Stimulated activated CD4-positive, alpha-beta T cell treated with anti-CD3 and anti-CD28 coated beads, TNF-alpha, amount 100 ng/mL, for 24 hours (primary cell): Measurements from ENCODE around the gene RRP12.
"Not testable (repeated sequence)": the region's sequence is repeated elsewhere in the genome, so short reads cannot be mapped to it uniquely, and the experiment has no call there.

Experiments
- DNase-seq, 3 experiments: peaks; one replicate each; pipeline ENCODE4 v3.0.0-alpha.2; 2020; ENCODE audit warnings: low read depth in 3 of 3

Gene RRP12

DNA sequence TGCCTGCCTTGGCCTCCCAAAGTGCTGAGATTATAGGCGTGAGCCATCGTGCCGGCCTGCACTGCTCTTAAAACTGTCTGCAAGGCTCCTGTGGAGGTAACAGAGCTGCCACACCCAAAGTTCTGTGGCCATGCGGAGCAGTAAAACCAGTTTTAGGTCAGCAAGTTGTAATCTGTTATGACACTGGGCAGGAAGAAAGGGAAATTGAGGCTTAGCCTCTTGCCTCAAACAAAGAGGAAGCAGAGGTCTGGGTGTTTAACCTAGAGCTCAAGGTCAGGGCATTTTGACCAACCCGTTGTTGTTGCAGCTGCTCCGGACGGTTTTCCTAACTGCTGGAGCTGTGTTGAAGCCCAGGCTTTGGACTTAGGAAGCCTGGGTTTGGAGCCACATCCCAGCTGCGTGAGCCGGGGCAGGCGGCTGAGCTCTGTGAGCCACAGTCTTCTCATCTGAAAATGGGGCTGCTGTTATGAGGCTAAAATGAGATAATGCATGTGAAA is 7.4 kb upstream of the RRP12 start:
- no peak for DNase-seq

DNA sequence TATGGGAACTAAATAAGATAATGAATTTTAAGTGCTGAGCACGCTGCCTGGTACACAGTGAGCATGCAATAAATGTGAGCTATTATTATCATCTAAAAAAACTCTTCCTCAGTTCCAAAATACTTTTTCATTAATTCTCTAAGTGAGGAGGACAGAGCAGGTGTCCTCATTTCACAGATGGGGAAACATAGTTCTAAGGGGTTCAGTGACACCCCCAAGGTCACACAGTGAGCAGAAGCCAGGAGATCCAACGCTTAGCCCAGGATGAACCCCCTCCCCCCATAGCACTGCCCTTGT is 6.8 kb upstream of the RRP12 start:
- no peak for DNase-seq

DNA sequence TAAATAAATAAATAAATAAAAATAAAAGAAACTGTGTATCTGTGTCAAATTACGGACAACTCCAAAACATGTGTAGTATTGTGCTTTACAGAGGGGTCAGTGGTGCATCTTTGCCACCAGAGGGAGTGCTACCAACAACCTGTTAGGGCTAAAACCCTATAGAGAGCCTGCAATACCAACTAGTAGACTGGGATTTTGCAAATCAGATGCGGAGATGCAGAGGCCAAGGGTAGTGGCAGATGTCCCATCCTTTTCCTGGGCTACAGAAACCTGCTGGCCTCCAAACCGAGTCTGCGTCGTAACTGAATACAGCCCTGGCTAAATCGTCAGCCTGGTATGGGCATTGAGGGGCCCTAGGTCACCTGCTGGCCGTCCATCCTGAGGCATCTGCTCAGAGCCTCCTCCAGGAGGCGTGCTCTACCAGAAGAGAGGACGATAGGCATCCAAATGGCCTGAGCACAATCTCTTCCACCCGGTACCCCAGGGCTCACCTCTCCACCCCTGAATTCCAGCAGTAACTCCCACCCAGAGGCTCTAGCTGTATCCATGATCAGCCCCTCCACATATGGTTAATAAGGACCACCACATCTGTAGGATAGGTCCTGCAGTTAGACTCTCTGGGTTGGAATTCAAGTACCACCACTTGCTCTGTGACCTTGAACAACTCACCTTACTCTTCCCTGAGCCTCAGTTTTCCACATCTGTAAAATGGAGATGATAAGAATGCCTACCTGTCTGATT is 6.2 kb upstream of the RRP12 start:
- peak in 1 of 3 experiments; percentile 52 for DNase-seq

DNA sequence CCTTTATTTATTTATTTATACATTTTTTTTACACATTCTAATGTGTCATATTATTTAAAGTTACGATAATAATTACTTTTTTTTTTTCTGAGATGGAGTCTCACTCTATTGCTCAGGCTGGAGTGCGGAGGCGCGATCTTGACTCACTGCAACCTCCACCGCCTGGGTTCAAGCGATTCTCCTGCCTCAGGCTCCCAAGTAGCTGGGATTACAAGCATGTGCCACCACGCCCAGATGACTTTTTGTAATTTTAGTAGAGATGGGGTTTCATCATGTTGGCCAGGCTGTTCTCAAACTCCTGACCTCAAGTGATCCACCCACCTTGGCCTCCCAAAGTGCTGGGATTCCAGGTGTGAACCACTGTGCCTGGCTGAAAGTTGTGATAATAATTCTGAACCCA is 5.3 kb upstream of the RRP12 start:
- not testable (repeated sequence) for DNase-seq

DNA sequence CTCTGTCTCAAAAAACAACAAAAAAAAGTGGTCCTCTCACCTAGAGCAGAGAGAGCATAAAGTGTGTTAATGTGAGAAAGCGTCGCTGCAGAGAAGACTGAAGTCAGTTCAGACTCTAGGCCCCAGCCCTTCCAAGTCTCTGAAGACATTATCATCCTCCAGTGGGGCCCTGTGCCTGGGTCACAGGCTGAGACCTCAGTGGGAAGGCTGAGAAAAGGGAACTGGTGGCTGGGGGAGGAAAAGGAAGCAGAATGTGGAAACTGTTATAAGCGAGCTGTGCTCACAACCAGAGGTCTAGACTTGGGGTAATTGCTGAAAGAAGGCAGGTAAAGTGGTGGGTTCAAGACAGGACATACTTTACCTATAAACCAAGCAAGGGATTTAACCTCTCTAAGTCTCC is 4.9 kb upstream of the RRP12 start:
- no peak for DNase-seq

GRCh38 chr10:97404044-97404443 is 2.9 kb upstream of the RRP12 start:
- DNase-seq = no peak

- no peak for DNase-seq
These were observed 347 bp upstream of the RRP12 start for GRCh38 chr10:97401455-97401919.

DNA sequence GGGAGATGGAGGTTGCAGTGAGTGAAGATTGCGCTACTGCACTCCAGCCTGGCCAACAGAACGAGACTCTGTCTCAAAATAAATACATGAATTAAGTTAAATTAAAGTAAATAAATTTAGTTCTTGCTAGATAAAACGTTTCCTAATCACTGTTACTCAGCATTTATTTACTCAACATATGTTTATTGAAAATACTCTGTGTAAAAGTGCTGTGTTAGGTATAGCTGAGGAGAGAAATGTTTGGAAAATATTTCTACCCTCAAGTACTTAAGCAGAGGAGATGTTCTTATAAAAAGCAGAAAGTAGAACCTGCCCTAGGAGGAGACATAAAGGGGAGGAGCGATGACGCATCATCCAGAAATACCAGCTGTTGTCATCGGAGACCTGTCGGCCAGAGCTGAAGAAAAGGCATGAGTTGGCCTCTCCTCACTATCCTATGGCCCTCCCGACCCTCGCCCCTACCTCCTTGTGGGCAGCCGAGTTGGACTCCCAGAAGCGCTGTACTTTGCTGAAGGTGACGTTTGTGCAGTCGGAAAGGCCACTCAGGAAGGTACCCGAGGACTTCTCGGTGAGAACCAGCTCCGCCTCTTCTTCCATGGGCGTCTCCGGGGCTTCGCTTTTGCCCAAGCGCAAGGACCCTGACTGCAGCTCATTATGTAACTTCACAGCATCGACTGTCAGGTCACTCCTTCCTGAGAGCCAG is 1.1 kb downstream of the RRP12 start:
- DNase-seq = no peak

DNA sequence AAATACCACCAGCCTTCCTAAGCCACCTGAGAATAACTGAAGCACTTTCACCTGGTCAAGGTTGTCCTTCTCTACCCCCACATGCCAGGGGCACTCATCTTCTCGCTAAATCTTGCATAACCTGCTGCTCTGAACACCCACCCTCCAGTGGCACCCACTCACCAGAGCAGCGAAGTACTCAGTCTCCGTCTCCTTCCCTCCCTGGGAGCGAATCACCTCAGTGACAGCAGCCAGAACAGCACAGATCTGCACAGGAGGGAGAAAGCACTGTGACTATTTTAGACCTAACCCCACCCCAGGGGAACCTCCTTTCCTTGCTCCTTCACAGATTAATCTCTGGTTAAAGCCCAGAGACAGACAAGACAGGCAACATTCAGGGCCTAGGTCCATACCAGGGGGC is 5.1 kb downstream of the RRP12 start:
- no peak for DNase-seq

GRCh38 chr10:97393034-97393573 is 8.0 kb downstream of the RRP12 start:
- no peak for DNase-seq

DNA sequence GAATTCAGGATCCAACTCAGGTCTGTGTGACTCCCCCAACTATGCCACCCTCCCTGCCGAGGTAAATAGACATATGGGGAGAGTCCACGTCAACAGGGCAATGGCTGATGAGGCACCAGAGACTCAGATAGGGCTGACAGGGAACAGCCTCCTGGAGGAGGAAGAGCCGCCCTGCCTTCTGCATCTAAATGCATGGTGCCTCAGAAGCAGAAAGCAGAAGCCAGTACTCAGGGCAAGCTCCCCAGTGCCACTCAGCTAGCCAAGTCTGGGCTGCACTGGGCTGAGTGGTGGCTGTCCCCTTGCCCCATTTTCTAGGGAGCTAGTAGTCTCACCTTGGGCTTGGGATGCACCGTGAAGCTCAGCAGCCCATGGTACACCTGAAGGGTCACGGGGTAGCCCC is 11.0 kb downstream of the RRP12 start:
- no peak for DNase-seq

DNA sequence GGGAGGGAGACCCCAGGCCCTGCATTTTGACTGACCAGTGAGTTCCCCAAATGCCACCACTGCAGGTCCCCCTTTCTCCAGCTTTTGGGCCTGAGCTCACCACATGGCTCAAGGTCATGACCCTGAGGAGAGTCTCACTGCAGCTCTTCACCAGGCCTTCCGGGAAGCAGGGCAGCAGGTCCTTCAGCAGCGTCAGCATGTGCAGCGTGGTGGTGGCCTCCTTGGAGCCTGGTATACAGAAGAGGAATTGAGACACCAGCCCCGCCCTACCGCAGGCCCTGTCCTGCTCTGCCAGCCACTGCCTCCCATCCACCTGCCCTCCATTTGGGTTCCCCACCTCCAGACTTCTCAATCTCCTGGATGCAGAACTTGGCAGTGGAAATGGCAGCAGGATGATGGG is 13.0 kb downstream of the RRP12 start:
- DNase-seq = no peak

GRCh38 chr10:97385565-97385964 is 15.6 kb downstream of the RRP12 start:
- DNase-seq = no peak

DNA sequence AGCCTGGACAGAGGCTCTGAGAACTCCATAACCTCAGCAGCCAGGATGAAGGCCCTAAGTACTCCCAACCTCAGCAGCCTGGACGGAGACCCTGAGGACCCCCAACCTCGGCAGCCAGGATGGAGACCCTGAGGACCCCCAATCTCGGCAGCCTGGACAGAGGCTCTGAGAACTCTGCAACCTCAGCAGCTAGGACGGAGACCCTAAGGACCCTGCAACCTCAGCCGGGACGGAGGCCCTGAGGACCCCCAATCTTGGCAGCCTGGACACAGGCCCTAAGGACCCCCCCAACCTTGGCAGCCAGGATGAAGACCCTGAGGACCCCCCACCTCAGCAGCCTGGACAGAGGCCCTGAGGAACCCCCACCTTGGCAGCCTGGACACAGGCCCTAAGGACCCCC is 16.5 kb downstream of the RRP12 start:
- DNase-seq = no peak

DNA sequence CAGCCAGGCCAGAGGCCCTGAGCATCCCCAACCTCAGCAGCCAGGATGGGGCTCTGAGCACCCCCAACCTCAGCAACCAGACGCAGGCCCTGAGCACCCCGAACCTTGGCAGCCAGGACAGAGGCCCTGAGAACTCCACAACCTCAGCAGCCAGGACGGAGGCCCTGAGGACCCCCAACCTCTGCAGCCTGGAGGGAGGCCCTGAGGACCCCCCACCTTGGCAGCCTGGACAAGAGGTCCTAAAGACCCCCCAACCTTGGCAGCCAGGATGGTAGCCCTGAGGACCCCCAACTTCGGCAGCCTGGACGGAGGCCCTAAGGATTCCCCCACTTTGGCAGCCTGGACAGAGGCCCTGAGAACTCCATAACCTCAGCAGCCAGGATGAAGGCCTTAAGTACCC is 17.0 kb downstream of the RRP12 start:
- no peak for DNase-seq

DNA sequence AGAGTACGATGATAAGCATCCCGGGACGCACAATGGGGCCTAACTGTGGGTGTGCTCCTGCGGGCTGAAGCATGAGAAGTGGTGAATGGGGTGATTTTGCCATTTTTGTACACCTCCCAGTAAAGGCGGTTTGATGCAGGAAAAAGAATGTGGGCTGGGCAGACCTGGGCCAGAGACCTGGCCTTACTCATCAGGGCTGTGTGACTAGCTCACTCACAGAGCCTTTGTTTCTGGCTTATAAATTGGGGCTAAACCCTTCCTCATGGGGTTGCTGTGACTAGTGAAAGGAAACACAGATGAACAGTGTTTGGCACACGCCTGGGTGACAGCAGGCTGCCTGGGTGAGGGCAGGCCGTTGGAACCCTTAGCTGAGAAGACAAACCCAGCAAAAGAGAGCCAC is 18.0 kb downstream of the RRP12 start:
- no peak for DNase-seq

DNA sequence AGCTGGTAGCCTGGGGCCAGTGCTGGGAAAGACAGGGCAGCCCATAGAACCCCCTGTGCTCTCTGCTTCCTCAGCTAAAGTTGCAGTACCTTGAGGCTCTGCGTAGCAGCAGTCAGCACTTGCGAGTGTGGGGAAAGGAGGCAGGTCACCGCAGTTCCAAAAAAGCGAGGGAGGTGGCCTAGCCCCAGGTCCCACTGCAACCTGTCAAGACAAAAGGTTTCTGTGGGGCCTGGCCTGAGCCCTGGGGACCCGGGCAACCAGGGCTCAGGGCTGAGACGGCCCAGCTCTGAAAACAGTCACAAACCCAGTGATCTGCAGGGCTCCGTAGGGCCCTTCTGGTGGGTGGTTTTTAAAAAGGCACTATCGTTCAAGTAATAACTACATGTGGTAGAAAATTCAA is 19.5 kb downstream of the RRP12 start:
- no peak for DNase-seq

GRCh38 chr10:97380516-97380915 is 20.6 kb downstream of the RRP12 start:
- no peak for DNase-seq

- DNase-seq = no peak
These were observed 21.9 kb downstream of the RRP12 start for GRCh38 chr10:97378933-97379921.

DNA sequence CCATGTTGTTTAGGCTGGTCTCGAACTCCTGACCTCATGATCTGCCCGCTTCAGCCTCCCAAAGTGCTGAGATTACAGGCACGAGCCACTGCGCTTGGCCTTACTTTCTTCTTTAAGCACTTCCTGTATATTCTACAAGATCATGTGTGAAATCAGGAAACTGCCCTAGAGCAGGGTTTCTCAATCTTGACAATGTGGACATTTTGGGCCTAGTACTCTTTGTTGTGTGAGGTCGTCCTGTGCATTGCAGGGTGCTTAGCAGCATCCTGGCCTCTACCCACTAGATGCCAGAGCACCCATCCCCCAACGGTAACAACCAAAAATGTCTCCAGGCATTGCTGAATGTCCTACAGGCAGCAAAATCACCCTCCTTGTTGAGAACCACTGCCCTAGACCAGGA is 24.7 kb downstream of the RRP12 start:
- no peak for DNase-seq

- no peak for DNase-seq
These were observed 27.7 kb downstream of the RRP12 start for GRCh38 chr10:97373456-97373855.
